ENCODE results near the gene RBP3.

Gene RBP3

GRCh38 chr10:47337310-47337709 lies 10.9 kb upstream of the RBP3 start:
- no peak for DNase-seq

GRCh38 chr10:47339186-47339735 lies 8.9 kb upstream of the RBP3 start:
- DNase-seq: no peak

GRCh38 chr10:47339759-47340607 lies 8.2 kb upstream of the RBP3 start:
- no peak for DNase-seq

GRCh38 chr10:47340608-47341170 lies 7.5 kb upstream of the RBP3 start:
- DNase-seq: peak; percentile 80

- no peak for DNase-seq
Observed at GRCh38 chr10:47344996-47345870, 2.9 kb upstream of the RBP3 start.

GRCh38 chr10:47346581-47347302 lies 1.4 kb upstream of the RBP3 start:
- DNase-seq: peak; percentile 10

- no peak for DNase-seq
Observed at GRCh38 chr10:47347303-47347675, 874 bp upstream of the RBP3 start.

GRCh38 chr10:47348661-47349470 lies 703 bp downstream of the RBP3 start:
- DNase-seq: no peak

GRCh38 chr10:47349516-47349915 lies 1.4 kb downstream of the RBP3 start:
- no peak for DNase-seq

- DNase-seq: no peak
Observed at GRCh38 chr10:47349941-47350371, 1.8 kb downstream of the RBP3 start.

- no peak for DNase-seq
Observed at GRCh38 chr10:47350671-47351640, 2.8 kb downstream of the RBP3 start.

GRCh38 chr10:47351899-47352815 lies 4.0 kb downstream of the RBP3 start:
- no peak for DNase-seq

- DNase-seq: no peak
Observed at GRCh38 chr10:47353351-47353750, 5.2 kb downstream of the RBP3 start.

GRCh38 chr10:47354165-47354564 lies 6.0 kb downstream of the RBP3 start:
- DNase-seq: peak; percentile 23

GRCh38 chr10:47354900-47355299 lies 6.7 kb downstream of the RBP3 start:
- no peak for DNase-seq

GRCh38 chr10:47356708-47357107 lies 8.5 kb downstream of the RBP3 start:
- no peak for DNase-seq

GRCh38 chr10:47357131-47357582 lies 9.0 kb downstream of the RBP3 start:
- DNase-seq: no peak

- DNase-seq: no peak
Observed at GRCh38 chr10:47357911-47358310, 9.7 kb downstream of the RBP3 start.

- DNase-seq: no peak
Observed at GRCh38 chr10:47358457-47358856, 10.3 kb downstream of the RBP3 start.

Data from DMS53 (cell line).